RWPE1 (cell line): ENCODE data around the gene ITM2B.
A peak's percentile ranks its signal among the peaks of the same experiment; 100 is the strongest.

ENCODE experiments used
- CTCF ChIA-PET: fragments of 350-600 bp; sonication (Branson Sonifier 250); formaldehyde crosslinking; extraction: SDS; loops from one replicate; lab custom pipeline; 2021; lab: Yijun Ruan, JAX
- POLR2A ChIA-PET: fragments of 400-600 bp; formaldehyde crosslinking; extraction: SDS; loops from one replicate; lab custom pipeline; 2020; ENCODE audit warnings: antibody characterized with exemption; ENCODE audit not compliant: low non-redundant PET; lab: Yijun Ruan, JAX
- DNase-seq: peaks from one replicate; pipeline ENCODE4 v3.0.0; 2012; ENCODE audit warnings: low spot score
- H3K27ac ChIP-seq: fragments of 450-650 bp; 2 replicates; pipeline ENCODE4 v1.5.1; 2017
- CTCF ChIP-seq: fragments of 450-650 bp; conservative IDR thresholded peaks from 2 replicates; pipeline ENCODE4 v1.5.1; 2017; ENCODE audit warnings: low read depth, mild to moderate bottlenecking

ITM2B gene

GRCh38 chr13:48222358-48223301, 10.4 kb upstream of the ITM2B start:
- peak overlapping the region; percentile 75 for H3K27ac ChIP-seq
- ChIA-PET POLR2A (no interaction called here), CTCF (interaction anchor here (0.7 kb wide), 1 partner anchor 123 kb away, joined by 4 read pairs; no protein-coding TSS in a partner anchor)
- no peak for DNase-seq
- no peak for TF ChIP-seq CTCF

GRCh38 chr13:48224701-48225100, 8.3 kb upstream of the ITM2B start:
- POLR2A ChIA-PET, result no interaction called here

GRCh38 chr13:48230541-48230940, 2.5 kb upstream of the ITM2B start:
- TF ChIP-seq CTCF, result no peak
- CTCF ChIA-PET, result interaction anchor here (0.6 to 1.0 kb wide), 3 partner anchors 136 to 969 kb away, joined by 5 to 6 read pairs (median 5); partner anchors contain the start of gene MED4
- POLR2A ChIA-PET, result no interaction called here
- no peak for DNase-seq
- H3K27ac ChIP-seq, result no peak overlapping the region

More at GRCh38 chr13:48224701-48225100, 8.3 kb upstream of the ITM2B start:
- no peak for TF ChIP-seq CTCF
- H3K27ac ChIP-seq, result no peak overlapping the region
- no peak for DNase-seq
- CTCF ChIA-PET, result interaction anchor here (0.5 kb wide), 1 partner anchor 54 kb away, joined by 3 read pairs; no protein-coding TSS in a partner anchor

DNA sequence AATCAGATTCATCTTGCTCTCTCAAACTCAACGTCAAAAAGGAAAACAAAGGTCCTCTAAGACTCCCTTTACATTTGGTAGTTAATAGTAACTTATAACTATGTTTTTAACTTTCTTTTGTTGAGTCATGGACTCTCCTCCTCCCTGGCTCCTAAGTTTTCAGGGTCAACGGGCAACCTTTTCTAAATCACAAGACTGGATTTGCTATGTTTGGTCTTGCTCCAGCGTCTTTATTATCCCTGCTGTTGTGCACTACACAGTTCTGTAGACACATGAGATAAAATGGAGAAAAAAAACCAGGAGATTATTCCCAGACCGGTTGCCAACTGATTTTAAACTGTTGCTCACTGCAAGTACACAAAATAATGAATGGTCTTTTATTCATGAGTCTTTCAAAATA, 1.9 kb upstream of the ITM2B start:
- POLR2A ChIA-PET, result no interaction called here
- no peak for TF ChIP-seq CTCF
- CTCF ChIA-PET, result interaction anchor here (0.6 to 1.0 kb wide), 3 partner anchors 136 to 969 kb away, joined by 5 to 6 read pairs (median 5); partner anchors contain the start of gene MED4
- no peak overlapping the region for H3K27ac ChIP-seq
- no peak for DNase-seq

GRCh38 chr13:48231933-48232332, 1.1 kb upstream of the ITM2B start:
- peak overlapping the region; percentile 91 for H3K27ac ChIP-seq
- ChIA-PET CTCF (interaction anchor here (0.7 to 1.9 kb wide), 3 partner anchors 105 to 137 kb away, joined by 3 to 6 read pairs (median 6); partner anchors contain the start of gene MED4), POLR2A (no interaction called here)
- TF ChIP-seq CTCF, result no peak
- DNase-seq, result no peak

DNA sequence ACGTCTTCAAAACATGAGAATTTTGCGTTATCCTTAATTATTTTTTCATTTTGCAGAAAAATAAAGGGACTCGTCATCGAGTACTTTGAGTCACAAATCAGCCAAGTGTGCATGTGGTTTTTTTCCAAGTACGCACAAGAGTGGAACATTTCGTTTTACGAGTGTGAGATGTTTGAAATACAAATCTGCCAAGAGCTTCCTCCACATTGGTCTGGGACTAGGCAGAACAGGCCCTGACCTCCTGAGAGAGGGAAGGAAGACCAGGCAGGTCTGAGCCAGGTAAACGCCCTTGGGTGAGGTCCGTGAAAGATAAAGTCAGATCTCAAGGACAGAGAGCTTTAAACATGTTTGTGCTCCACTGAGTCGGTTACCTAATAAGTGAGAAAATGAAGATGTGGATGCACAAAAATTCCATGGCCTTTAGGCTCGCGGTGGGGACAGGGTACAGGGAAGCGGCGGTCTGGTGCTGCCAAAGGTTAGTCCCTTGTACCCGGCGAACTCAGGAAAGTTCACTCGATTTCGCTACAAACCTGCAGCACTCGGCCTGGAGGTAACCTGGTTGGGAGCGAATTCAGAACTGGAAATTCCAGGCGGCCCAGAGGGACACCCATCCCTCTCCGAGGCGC, 473 bp upstream of the ITM2B start:
- ChIA-PET POLR2A (interaction anchor here (0.5 to 0.8 kb wide), 3 partner anchors 70 to 146 kb away, joined by 3 to 6 read pairs (median 4); no protein-coding TSS in a partner anchor), CTCF (interaction anchor here (0.5 to 1.9 kb wide), 5 partner anchors 77 to 1460 kb away, joined by 3 to 6 read pairs (median 4); partner anchors contain the start of gene MED4)
- H3K27ac ChIP-seq, result peak overlapping the region; percentile 91
- no peak for TF ChIP-seq CTCF
- DNase-seq, result no peak
